DMS53 treated with DMSO at 0.1 percent for 48 hours (cell line): Measurements from ENCODE around the gene OMG.
"Not testable (repeated sequence)": the region's sequence is repeated elsewhere in the genome, so short reads cannot be mapped to it uniquely, and the experiment has no call there.

Experiments used
- DNase-seq: peaks from one replicate; lab custom pipeline; 2025; ENCODE audit not compliant: unreplicated experiment; lab: John Stamatoyannopoulos, UW

The OMG gene

GRCh38 chr17:31266042-31266441 lies 31.0 kb downstream of the OMG start:
- DNase-seq: no peak

GRCh38 chr17:31262923-31263322 lies 34.1 kb downstream of the OMG start:
- not testable (repeated sequence) for DNase-seq

GRCh38 chr17:31261601-31262000 lies 35.4 kb downstream of the OMG start:
- DNase-seq: no peak

- DNase-seq: no peak
Measured at GRCh38 chr17:31260151-31260550, 36.9 kb downstream of the OMG start.

GRCh38 chr17:31256936-31257335 lies 40.1 kb downstream of the OMG start:
- no peak for DNase-seq

GRCh38 chr17:31254654-31255053 lies 42.4 kb downstream of the OMG start:
- no peak for DNase-seq

- DNase-seq: no peak
Measured at GRCh38 chr17:31252741-31253140, 44.3 kb downstream of the OMG start.

GRCh38 chr17:31251970-31252328 lies 45.1 kb downstream of the OMG start:
- DNase-seq: no peak

GRCh38 chr17:31251105-31251969 lies 45.7 kb downstream of the OMG start:
- DNase-seq: no peak

- DNase-seq: no peak
Measured at GRCh38 chr17:31250229-31250628, 46.8 kb downstream of the OMG start.

GRCh38 chr17:31249835-31250141 lies 47.3 kb downstream of the OMG start:
- DNase-seq: no peak

GRCh38 chr17:31248986-31249834 lies 47.8 kb downstream of the OMG start:
- no peak for DNase-seq
